Stomach smooth muscle (tissue), 2 donors: ENCODE results near the gene NPPA.

Source experiments
- H3K27ac ChIP-seq: one replicate; pipeline ENCODE4 v1.7.0; 2013; ENCODE audit warnings: mild to moderate bottlenecking, low read length, inconsistent platforms
- H3K27me3 ChIP-seq, 2 donors: one replicate each; pipeline ENCODE4 v1.7.0; 2013; ENCODE audit warnings: low read length in 2 of 2; ENCODE audit not compliant: insufficient read depth in 2 of 2, control insufficient read depth in 1 of 2
- H3K36me3 ChIP-seq, 2 donors: one replicate each; pipeline ENCODE4 v1.7.0; 2013; ENCODE audit warnings: low read length in 2 of 2; ENCODE audit not compliant: control insufficient read depth in 2 of 2, insufficient read depth in 2 of 2
- H3K4me1 ChIP-seq: one replicate; pipeline ENCODE4 v1.7.0; 2013; ENCODE audit warnings: low read length; ENCODE audit not compliant: control insufficient read depth, insufficient read depth
- H3K4me3 ChIP-seq, 2 donors: one replicate each; pipeline ENCODE4 v1.7.0; 2013; ENCODE audit warnings: low read length in 2 of 2
- H3K9ac ChIP-seq, 2 donors: one replicate each; pipeline ENCODE4 v1.7.0; 2013; ENCODE audit warnings: low read length in 2 of 2, mild to moderate bottlenecking in 1 of 2
- H3K9me3 ChIP-seq, 2 donors: one replicate each; pipeline ENCODE4 v1.7.0; 2013; ENCODE audit warnings: low read length in 2 of 2; ENCODE audit not compliant: control insufficient read depth in 2 of 2
- donor health status: healthy.
- donor health status: Pancreatic carcinoma.

Gene NPPA

DNA sequence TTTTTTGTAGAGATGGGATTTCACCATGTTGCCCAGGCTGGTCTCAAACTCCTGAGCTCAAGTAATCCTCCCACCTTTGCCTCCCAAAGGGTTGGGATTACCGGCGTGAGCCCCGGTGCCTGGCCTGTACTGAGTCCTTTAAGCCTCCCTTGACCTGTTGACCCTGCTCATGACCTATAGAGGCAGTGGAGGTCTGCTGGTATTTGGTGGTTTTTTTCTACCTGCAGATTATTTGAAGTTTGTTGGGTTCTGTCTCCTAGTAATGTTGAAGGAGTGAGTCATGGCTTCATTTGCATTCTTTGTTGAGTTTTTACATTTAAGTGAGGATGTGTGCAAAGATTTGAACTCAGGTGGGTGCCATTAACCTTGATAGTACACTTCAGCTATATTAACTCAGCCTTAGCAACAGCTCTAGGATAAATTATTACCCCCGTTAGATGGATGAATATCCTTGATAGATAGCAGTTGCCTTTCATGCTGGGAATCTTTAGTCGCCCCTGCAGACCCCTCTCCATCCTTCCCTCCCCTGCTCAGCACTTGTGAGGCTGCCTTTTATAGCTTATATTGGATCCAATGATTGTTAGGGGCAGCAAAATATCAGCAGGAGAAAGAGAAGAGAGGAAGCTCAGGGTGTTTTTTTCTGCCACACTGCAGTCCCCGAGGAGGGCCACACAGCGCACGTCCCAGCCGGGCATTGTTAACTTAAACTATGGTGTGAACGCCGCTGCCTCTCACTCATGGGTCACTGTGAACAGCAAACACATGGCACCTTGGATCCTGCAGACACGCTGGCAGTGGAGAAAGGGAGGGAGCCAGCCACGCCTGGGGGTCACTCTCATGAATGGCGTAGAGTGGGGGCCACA, 26.0 kb upstream of the NPPA start:
- peaks cover under 1% of the 10 kb centered on the region for H3K4me1 ChIP-seq

DNA sequence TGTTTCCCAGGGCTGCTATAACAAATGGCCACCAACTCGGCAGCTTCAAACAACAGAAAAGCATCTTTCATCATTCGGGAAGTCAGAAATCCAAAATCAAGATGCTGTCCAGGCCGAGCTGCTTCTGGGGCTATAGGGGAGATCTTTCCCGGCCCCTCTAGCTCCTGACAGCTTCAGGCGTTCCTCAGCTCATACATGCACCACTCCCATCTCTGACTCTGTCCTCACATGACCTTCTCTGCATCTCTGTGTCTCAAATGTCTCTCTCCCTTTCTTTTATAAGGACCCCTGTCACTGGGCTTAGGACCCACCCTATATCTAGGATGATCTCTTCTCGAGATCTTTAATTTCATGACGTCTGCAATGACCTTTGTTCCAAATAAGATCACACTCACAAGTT, 25.0 kb upstream of the NPPA start:
- Histone ChIP-seq H3K9me3 (no peaks in the 10 kb centered on the region), H3K36me3 (no peaks in the 10 kb centered on the region), H3K4me1 (no peaks in the 10 kb centered on the region), H3K27me3 (peaks cover 4 to 10% of the 10 kb centered on the region in 2 donors), H3K27ac (no peak overlapping the region), H3K4me3 (no peak overlapping the region), H3K9ac (no peak overlapping the region)

More for the DNA sequence above, 26.0 kb upstream of the NPPA start:
- H3K27me3 ChIP-seq, result peaks cover 7 to 10% of the 10 kb centered on the region in 2 donors
- no peak overlapping the region for H3K4me3 ChIP-seq
- H3K27ac ChIP-seq, result no peak overlapping the region
- H3K9ac ChIP-seq, result no peak overlapping the region
- H3K36me3 ChIP-seq, result no peaks in the 10 kb centered on the region
- no peaks in the 10 kb centered on the region for H3K9me3 ChIP-seq

DNA sequence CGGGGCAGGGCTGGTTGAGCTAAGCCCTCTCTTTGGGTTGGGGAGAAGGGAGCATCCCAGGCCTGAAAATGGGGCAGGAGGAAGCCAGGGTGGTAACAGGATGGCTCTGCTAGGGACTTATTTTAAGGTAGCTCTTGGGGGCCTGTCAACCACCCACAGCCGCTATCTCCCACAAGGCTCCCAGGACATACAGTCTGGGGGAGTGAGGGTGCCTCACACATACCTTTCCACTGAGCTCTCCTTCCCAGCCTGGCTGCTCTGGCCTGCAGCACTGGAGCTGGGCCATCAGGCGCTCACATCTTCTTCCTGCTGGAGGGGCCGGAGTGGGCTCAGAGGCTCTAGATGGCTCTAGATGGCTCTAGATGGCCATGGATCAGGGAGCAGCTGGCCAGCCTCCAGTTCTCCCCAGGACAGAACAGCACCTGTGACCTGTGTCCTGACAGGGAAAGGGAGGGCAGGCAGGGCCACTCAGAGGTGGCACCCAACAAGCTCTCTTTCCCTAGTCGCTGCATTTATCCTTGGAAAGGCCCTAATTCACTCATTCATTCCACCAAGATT, 22.1 kb upstream of the NPPA start:
- H3K4me3 ChIP-seq, result no peak overlapping the region
- H3K9ac ChIP-seq, result no peak overlapping the region
- no peak overlapping the region for H3K27ac ChIP-seq
- H3K36me3 ChIP-seq, result no peaks in the 10 kb centered on the region
- no peaks in the 10 kb centered on the region for H3K4me1 ChIP-seq
- H3K9me3 ChIP-seq, result no peaks in the 10 kb centered on the region
- H3K27me3 ChIP-seq, result peaks cover 0 to 7% of the 10 kb centered on the region in 2 donors

DNA sequence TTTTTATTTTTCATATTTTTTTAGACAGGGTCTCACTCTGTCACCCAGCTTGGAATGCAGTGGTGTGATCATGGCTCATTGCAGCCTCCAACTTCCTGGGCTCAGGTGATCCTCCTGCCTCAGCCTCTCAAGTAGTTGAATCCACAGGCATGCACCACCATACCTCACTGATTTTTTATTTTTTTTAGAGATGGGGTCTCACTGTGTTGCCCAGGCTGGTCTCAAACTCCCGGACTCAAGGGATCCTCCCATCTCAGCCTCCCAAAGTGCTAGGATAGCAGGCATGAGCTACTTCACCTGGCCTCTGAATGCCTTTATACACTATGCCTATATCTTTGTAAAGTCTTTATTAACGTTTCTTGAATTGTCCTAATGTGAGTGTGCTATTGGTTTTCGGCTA, 21.5 kb upstream of the NPPA start:
- no peaks in the 10 kb centered on the region for H3K9me3 ChIP-seq
- no peak overlapping the region for H3K4me3 ChIP-seq
- no peaks in the 10 kb centered on the region for H3K36me3 ChIP-seq
- H3K27ac ChIP-seq, result no peak overlapping the region
- no peaks in the 10 kb centered on the region for H3K4me1 ChIP-seq
- no peak overlapping the region for H3K9ac ChIP-seq
- H3K27me3 ChIP-seq, result peaks cover 0 to 2% of the 10 kb centered on the region in 2 donors

DNA sequence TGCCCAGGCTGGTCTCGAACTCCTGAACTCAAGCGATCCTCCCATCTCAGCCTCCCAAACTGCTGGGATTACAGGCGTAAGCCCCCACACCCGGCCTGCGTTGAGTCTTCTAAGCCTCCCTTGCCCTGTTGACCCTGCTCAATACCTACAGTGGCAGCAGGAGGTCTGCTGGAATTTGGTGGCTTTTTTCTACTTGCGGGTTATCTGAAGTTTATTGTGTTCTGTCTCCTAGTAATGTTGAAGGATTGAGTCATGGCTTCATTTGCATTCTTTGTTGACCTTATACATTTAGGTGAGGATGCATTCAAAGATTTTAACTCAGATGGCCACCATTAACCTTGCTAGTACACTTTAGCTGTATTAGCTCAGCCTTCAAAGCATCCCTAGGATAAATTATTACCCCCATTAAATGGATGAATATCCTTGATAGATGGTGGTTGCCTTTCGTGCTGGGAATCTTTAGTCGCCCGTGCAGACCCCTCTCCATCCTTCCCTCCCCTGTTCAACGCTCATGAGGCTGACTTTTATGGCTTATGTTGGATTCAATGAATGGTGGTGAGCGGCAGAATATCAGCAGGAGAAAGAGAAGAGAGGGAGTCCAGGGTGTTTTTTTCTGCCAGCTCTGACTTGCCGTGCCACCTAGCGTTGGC, 20.9 kb upstream of the NPPA start:
- H3K9me3 ChIP-seq, result no peaks in the 10 kb centered on the region
- H3K9ac ChIP-seq, result no peak overlapping the region
- H3K36me3 ChIP-seq, result no peaks in the 10 kb centered on the region
- no peaks in the 10 kb centered on the region for H3K4me1 ChIP-seq
- H3K4me3 ChIP-seq, result no peak overlapping the region
- H3K27me3 ChIP-seq, result peaks cover 0 to 2% of the 10 kb centered on the region in 2 donors
- H3K27ac ChIP-seq, result no peak overlapping the region

DNA sequence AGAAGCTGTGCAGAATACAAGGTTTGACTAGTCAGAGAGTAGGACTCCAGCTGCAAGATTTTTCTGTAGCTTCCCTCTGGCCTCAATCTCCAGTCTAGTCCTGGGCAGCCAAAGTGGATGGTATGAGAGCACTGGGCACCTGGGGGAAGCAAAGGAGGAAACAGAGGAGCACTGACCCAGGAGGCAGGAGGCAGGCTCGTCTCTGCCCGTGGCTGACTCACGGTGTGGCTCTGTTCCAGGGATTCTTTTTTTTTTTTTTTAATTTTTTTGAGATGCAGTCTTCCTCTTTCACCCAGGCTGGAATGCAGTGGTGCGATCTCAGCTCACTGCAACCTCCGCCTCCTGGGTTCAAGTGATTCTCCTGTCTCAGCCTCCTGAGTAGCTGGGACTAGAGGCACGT, 15.3 kb upstream of the NPPA start:
- Histone ChIP-seq H3K27me3 (peaks cover 27 to 28% of the 10 kb centered on the region in 2 donors), H3K4me1 (peaks cover 4% of the 10 kb centered on the region), H3K27ac (no peak overlapping the region)

DNA sequence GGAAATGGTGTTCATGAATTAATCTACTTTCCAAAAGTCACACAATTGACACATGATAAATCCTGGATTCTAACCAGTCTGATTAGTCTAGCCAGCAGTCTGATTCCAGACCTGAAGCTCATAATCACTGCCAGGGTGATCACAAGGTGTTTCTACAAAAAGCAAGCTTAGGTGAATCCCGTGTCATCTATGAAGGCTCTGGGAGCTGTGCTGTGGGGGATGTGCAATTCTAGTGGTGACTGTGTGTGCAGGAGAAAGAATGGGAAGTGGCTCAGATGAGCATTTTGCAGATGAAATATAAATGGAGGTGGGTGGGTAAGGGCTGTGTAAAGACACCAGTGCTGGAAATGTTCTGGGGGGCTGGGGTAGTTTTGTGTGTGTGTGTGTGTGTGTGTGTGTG, 13.0 kb upstream of the NPPA start:
- Histone ChIP-seq H3K27me3 (peaks cover 38% of the 10 kb centered on the region in 2 donors), H3K9me3 (no peaks in the 10 kb centered on the region), H3K36me3 (no peaks in the 10 kb centered on the region), H3K27ac (no peak overlapping the region), H3K4me1 (peaks cover 4% of the 10 kb centered on the region), H3K9ac (no peak overlapping the region), H3K4me3 (no peak overlapping the region)

More for the DNA sequence above, 15.3 kb upstream of the NPPA start:
- H3K36me3 ChIP-seq, result no peaks in the 10 kb centered on the region
- no peak overlapping the region for H3K4me3 ChIP-seq
- H3K9me3 ChIP-seq, result no peaks in the 10 kb centered on the region
- H3K9ac ChIP-seq, result no peak overlapping the region

DNA sequence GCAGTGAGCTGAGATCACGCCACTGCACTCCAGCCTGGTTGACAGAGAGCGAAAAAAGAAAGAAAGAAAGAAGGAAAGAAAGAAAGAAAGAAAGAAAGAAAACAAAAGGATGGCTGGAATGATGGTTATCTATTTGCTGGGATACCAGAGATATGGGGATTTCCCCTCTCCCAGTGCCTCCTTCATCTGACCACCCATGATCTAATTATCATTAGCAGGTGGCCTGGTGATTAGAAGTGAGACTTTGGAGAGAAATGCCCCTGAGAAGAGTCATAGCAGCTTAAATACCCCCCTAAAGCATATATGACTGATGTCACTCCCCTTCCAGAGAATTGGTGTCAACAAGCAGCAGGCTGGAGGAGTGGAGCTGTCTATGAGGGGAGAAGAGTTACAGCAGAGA, 12.5 kb upstream of the NPPA start:
- Histone ChIP-seq H3K27me3 (peaks cover 38% of the 10 kb centered on the region in 2 donors), H3K9me3 (no peaks in the 10 kb centered on the region), H3K27ac (no peak overlapping the region), H3K36me3 (no peaks in the 10 kb centered on the region), H3K4me3 (no peak overlapping the region), H3K9ac (no peak overlapping the region), H3K4me1 (peaks cover 4% of the 10 kb centered on the region)

DNA sequence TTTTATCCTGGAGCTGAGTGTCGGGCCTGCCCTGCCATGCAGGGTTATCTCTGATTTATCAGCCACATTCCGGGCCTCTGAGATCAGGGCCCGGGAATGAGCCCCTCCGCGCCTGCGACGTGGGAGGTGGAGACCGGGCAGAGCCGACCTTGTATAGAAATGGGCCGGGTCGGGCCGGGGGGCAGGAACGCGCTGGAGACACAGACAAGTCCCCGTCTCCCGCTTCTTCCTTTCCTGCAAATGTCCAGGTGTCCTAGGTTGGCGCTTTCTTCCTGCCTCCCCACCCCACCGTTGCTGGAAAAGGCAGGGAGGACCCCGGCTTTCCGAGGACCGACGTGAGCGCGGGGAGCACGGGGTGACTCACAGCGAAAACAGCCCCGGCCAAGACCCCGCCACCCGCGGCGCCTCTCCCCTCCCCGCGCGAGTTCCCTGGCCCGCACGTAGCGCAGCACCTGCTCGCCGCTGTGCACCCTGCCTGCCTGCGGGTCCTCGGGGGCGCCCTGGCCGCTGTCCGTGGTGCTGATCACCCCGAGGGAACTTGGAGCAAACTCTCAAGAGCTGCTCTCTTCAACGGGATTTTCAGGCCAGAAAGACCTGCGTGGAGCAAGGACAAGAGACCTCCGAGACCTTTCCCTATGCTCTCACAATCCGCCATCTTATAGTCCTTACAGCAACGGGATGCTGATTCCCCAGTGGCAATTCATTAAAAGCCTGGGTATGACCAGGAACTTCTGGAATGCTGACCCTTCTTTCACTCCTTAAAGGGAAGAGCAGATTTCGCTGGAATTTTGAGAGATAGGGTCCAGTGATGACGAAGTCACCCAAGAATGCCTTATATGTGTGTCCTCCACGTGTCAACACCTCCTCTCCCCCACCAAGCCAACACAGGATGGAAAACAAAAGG, 11.6 kb upstream of the NPPA start:
- no peaks in the 10 kb centered on the region for H3K36me3 ChIP-seq
- no peak overlapping the region for H3K9ac ChIP-seq
- H3K27ac ChIP-seq, result no peak overlapping the region
- H3K4me3 ChIP-seq, result no peak overlapping the region
- H3K4me1 ChIP-seq, result peaks cover 4% of the 10 kb centered on the region
- peaks cover 38 to 44% of the 10 kb centered on the region in 2 donors for H3K27me3 ChIP-seq
- H3K9me3 ChIP-seq, result no peaks in the 10 kb centered on the region

DNA sequence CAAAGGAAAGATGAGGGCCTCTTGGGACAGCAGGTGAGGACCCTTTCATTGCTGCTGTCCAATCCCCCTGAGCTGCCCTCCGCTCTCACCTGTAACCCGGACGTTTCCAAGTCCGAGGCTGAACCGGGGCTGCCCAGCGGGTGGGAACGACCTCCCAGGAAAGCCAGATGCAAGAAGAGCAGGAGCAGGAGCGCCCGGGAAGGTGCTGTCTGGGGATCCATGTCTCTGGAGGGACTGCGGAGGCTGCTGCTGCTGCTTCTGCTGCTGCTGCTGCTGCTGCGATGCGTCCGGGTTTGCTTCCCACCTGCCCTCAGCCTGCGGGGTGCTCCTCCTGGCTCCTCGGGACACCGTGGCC, 11.0 kb upstream of the NPPA start, which contains the start of gene NPPB:
Gene NPPB, minus strand, starts transcription at position 333 of the 355 bp plus-strand sequence. Its CDS starts 112 bp downstream, at position 221.
- peaks cover 38 to 44% of the 10 kb centered on the region in 2 donors for H3K27me3 ChIP-seq
- H3K4me1 ChIP-seq, result peaks cover 4% of the 10 kb centered on the region
- H3K27ac ChIP-seq, result no peak within 1 kb of the TSS

More for the DNA sequence above, 11.0 kb upstream of the NPPA start, which contains the start of gene NPPB:
- H3K9ac ChIP-seq, result no peak within 1 kb of the TSS
- H3K4me3 ChIP-seq, result no peak within 1 kb of the TSS
- no peaks in the 10 kb centered on the region for H3K36me3 ChIP-seq
- no peaks in the 10 kb centered on the region for H3K9me3 ChIP-seq
